B cell (primary cell): ENCODE results near the gene PREX1.

ENCODE experiments used
- EZH2 ChIP-seq: IDR thresholded peaks from 2 replicates; pipeline ENCODE4 v1.6.1; 2012; ENCODE audit warnings: borderline replicate concordance, low read depth, mild to moderate bottlenecking, moderate library complexity, low read length; ENCODE audit not compliant: insufficient read depth, poor library complexity, severe bottlenecking
- TF ChIP-seq, protein P1 (sequence below): fragments of 200-600 bp; IDR thresholded peaks from one replicate; pipeline ENCODE4 v1.8.0; 2022; ENCODE audit warnings: antibody characterized with exemption, mild to moderate bottlenecking

DNA sequence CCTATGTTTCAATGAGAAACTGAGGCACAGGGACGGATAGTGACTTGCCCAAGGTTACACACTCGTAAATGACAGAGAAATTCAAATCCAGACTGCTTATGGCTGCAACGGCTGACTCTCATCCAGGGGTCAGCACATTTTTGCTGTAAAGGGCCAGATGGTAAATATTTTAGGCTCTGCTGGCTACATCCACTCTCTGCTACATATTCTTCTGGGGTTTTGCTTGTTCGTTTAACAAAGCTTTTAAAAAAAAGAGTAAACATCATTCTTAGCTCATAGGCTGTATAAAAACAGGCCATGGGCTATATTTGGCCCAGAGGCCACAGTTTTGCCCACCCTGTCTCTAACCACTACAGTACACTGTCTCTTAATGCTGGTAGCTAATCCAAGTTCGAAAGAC is 103.4 kb downstream of the PREX1 start:
- no peak for TF ChIP-seq EZH2
- TF ChIP-seq, protein P1, sequence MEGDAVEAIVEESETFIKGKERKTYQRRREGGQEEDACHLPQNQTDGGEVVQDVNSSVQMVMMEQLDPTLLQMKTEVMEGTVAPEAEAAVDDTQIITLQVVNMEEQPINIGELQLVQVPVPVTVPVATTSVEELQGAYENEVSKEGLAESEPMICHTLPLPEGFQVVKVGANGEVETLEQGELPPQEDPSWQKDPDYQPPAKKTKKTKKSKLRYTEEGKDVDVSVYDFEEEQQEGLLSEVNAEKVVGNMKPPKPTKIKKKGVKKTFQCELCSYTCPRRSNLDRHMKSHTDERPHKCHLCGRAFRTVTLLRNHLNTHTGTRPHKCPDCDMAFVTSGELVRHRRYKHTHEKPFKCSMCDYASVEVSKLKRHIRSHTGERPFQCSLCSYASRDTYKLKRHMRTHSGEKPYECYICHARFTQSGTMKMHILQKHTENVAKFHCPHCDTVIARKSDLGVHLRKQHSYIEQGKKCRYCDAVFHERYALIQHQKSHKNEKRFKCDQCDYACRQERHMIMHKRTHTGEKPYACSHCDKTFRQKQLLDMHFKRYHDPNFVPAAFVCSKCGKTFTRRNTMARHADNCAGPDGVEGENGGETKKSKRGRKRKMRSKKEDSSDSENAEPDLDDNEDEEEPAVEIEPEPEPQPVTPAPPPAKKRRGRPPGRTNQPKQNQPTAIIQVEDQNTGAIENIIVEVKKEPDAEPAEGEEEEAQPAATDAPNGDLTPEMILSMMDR, result no peak
